IPS-15b (cell line): ENCODE measurements around the gene IFI27L1.
"Not testable (repeated sequence)": the region's sequence is repeated elsewhere in the genome, so short reads cannot be mapped to it uniquely, and the experiment has no call there.

ENCODE experiments used
- H3K27me3 ChIP-seq: one replicate; pipeline ENCODE4 v1.6.1; 2013; ENCODE audit warnings: low read length; ENCODE audit not compliant: control insufficient read depth, insufficient read depth
- H3K36me3 ChIP-seq: one replicate; pipeline ENCODE4 v1.6.1; 2013; ENCODE audit warnings: low read length; ENCODE audit not compliant: control insufficient read depth, insufficient read depth
- H3K4me1 ChIP-seq: one replicate; pipeline ENCODE4 v1.6.1; 2013; ENCODE audit warnings: mild to moderate bottlenecking, low read length; ENCODE audit not compliant: control insufficient read depth, insufficient read depth
- H3K4me3 ChIP-seq: one replicate; pipeline ENCODE4 v1.5.1; 2013; ENCODE audit warnings: low read depth, low read length
- H3K9ac ChIP-seq: one replicate; pipeline ENCODE4 v1.6.1; 2013; ENCODE audit warnings: low read depth, mild to moderate bottlenecking, low read length
- H3K9me3 ChIP-seq: one replicate; pipeline ENCODE4 v1.6.1; 2013; ENCODE audit warnings: mild to moderate bottlenecking, low read length; ENCODE audit not compliant: control insufficient read depth, insufficient read depth

IFI27L1 gene

DNA sequence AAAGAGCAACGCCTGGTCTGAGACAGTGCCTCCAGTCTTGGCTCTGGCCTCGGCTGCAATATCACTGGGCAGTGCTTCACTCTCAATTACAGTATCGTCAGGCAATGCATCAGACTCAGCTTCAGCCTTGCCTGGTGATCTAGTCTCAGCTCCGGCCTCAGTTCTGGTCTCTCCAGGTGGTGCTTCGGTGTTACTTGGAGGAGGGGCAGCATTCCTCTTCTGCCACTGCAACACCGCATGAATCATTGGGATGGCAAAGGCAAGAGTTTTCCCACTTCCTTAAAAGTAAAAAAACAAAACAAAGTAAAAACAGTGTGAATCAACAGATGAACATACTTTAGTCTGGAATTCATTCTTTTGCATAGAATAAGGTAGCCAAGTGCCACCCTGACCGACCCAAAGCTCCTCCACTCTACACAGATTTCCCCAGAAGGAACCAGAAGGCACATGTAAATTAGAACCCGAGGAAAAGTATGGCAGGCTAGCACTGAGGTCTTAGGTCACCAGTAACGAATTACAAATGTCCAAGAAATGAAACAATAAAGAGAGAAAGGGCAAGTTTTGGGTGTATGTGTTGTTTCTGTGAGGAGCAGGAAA lies 18.7 kb upstream of the IFI27L1 start:
- Histone ChIP-seq H3K36me3 (peaks cover 24% of the 10 kb centered on the region), H3K4me3 (no peak overlapping the region), H3K4me1 (peaks cover 12% of the 10 kb centered on the region), H3K9me3 (no peaks in the 10 kb centered on the region), H3K27me3 (no peaks in the 10 kb centered on the region), H3K9ac (no peak overlapping the region)

DNA sequence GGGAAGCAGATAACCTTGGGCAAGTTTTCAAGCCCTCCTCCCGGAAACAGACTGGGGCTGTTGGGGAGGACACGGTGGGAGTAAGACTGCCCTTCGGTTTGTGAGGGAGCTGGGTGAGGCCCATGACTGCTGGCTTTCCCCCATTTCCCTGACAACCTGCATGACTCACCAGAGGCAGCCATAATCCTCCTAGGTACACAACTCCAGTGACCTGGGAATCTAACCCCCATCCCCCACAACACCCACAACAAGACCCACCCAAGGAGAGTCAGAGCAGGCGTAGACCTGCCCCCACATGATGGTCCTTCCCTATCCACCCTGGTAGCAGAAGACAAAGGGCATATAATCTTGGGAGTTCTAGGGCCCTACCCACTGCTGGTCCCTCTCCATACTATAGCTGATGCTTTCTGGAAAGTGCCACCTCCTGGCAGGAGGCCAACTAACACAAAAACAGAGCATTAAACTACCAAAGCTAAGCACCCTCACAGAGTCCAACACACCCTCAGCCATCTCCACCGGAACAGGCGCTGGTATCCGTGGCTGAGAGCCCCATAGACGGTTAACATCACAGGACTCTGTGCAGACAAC lies 14.9 kb upstream of the IFI27L1 start:
- H3K4me3 ChIP-seq: no peak overlapping the region
- H3K36me3 ChIP-seq: peaks cover 2% of the 10 kb centered on the region
- H3K4me1 ChIP-seq: peaks cover 12% of the 10 kb centered on the region
- H3K9me3 ChIP-seq: no peaks in the 10 kb centered on the region
- no peak overlapping the region for H3K9ac ChIP-seq
- no peaks in the 10 kb centered on the region for H3K27me3 ChIP-seq

DNA sequence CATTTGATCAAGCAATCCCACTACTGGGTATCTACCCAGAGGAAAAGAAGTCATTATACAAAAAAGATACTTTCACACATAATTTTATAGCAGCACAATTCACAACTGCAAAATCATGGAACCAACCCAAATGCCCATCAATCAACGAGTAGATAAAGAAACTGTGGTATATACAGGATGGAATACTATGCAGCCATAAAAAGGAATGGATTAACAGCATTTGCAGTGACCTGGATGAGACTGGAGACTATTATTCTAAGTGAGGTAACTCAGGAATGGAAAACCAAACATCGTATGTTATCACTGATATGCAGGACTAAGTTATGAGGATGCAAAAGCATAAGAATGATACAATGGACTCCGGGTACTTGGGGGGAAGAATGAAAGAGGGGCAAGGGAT lies 9.0 kb upstream of the IFI27L1 start:
- H3K9ac ChIP-seq, H3K27me3 ChIP-seq, H3K4me3 ChIP-seq, H3K9me3 ChIP-seq, H3K36me3 ChIP-seq, H3K4me1 ChIP-seq: not testable (repeated sequence)

DNA sequence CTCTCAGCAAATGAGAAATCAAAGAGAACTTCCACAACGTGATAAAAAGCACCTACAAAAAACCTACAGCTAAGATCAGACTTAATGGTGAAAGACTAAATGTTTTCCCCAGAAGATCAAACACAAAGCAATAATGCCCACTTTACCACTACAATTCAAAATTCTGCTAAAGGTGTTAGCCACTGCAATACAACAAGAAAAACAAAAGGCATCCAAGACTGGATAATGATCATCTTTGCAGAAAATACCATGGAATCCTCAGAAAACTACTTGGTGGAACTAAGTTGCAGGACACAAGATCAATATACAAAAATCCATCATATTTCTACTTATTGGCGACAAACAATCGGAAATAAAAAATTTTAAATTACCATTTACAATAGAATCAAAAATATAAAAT lies 6.6 kb upstream of the IFI27L1 start:
- Histone ChIP-seq H3K36me3 (peaks cover 12% of the 10 kb centered on the region), H3K4me1 (peaks cover 3% of the 10 kb centered on the region), H3K9me3 (no peaks in the 10 kb centered on the region), H3K9ac (no peak overlapping the region), H3K27me3 (no peaks in the 10 kb centered on the region), H3K4me3 (no peak overlapping the region)

DNA sequence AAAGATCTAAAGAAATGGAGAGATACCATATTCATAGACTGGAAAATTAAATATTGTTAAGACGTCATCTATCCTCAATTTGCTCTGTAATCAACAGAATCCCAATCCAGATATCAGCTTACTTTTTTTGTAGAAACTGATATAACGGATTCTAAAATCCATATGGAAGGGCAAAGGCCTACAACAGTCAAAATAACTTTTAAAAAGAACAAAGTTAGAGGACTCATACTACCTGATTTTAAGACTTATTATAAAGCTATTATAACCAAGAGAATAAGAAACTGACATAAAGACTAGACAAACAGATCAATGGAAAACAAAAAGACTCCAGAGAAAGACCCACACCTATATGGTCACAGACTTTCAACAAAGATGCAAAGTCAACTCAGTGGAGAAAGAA lies 6.1 kb upstream of the IFI27L1 start:
- peaks cover 12% of the 10 kb centered on the region for H3K36me3 ChIP-seq
- H3K27me3 ChIP-seq: no peaks in the 10 kb centered on the region
- H3K9ac ChIP-seq: no peak overlapping the region
- H3K9me3 ChIP-seq: no peaks in the 10 kb centered on the region
- peaks cover 8% of the 10 kb centered on the region for H3K4me1 ChIP-seq
- no peak overlapping the region for H3K4me3 ChIP-seq

DNA sequence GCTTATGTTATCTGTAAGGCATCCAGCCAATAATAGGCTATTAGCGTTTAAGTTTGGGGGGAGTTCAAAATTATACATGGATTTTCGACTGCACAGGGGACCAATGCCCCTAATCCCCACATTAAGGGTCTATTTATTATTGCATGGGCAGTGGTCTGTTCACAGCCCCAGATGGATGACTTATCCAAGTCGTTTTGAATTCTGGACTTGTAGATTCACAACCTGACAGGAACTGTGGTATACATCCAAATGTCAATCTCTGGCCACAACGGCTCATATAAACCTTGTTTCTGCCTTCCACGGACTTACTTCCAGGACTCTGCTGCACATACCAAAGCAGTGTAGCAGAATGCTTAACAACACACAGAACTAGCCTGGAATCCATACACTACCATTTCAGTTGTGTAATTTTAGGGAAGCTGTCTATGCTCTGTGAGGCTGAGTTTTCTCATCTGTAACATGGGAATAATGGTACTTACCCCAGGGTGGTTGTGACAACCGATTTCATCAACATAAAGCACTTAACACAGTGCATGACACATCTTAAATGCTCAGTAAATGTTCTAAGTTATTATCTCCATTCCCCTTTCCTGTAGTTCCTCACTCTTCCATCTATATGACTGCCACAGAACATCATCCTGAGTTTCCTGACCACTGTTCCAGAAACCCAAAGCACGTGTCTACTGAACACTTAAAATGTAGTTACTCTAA lies 3.8 kb upstream of the IFI27L1 start:
- Histone ChIP-seq H3K4me1 (peaks cover 10% of the 10 kb centered on the region), H3K4me3 (peak overlapping the region; percentile 1), H3K9ac (no peak overlapping the region), H3K9me3 (no peaks in the 10 kb centered on the region), H3K36me3 (peaks cover 12% of the 10 kb centered on the region), H3K27me3 (no peaks in the 10 kb centered on the region)

DNA sequence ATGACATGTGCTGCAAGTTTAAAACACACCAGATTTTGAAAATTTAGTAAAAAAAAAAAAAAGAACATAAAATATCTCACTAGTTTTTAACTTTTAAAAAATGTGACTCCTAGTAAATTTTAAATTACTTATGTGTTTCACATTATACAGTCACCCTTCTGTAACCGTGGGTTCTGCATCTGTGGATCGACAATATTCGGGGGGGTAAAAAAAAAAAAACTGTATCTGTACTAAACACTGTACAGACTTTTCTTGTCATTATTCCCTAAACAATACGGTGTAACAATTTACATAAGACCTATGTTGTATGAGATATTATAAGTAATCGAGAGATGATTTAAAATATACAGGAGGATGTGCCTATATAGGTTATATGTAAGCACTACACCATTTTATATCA lies 3.3 kb upstream of the IFI27L1 start:
- no peaks in the 10 kb centered on the region for H3K9me3 ChIP-seq
- H3K4me3 ChIP-seq: no peak overlapping the region

DNA sequence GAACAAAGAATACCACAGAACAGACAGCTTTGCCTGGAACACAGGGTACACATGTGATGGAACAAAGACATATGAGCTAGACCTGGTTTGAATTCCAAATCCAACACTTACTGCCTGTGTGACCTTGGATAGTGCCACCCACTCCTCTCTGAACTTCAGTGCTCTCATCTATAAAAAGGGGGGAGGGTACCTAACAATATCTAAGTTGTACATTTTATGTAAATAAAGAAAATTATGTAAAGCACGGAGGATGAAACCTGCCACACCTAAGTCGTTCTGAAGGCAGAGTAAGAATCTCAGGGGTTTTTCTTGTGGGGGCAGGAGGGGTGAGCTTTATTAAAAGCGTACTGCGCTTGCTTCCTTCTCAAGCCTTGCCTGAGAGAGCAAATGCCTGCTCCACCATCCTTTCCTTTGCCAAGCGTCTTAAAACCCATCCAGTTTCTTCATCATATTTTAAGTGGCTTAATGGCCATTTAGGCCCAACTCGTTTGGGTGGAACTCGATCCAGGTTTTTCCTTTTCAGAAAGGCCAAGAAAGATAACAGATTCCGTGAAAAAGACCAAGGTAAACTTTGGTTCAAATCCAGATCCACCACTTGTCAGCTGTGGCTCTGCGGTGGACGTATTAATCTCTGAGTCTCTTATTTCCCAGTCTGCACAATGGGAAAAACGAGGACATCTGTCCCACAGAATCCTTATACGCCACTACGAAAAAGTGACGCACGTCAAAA lies 1.1 kb upstream of the IFI27L1 start:
- H3K4me1 ChIP-seq: peaks cover 10% of the 10 kb centered on the region

More for the DNA sequence above, 3.3 kb upstream of the IFI27L1 start:
- Histone ChIP-seq H3K36me3 (peaks cover 12% of the 10 kb centered on the region), H3K27me3 (no peaks in the 10 kb centered on the region), H3K4me1 (peaks cover 10% of the 10 kb centered on the region), H3K9ac (no peak overlapping the region)

DNA sequence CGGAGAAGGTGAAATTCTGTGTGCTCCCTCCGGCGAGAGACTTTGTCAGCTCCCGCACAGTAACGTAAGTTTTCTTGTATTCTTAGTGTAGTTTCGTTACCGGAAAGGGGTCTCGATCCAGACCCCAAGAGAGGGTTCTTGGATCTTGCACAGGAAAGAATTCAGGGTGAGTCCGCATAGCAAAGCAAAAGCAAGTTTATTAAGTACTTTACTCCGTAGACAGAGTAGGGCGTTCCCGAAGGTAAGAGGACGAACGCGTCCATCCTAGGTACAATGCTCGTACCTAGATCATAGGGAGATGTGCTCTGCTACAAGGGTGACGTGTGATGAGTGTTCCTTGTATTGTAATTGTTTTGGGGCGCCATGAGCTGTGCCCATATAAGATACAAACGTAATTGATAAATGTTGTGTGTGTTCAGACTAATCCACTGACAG lies 293 bp downstream of the IFI27L1 start:
- H3K9me3 ChIP-seq: no peaks in the 10 kb centered on the region
- peak overlapping the region; percentile 13 for H3K9ac ChIP-seq
- H3K27me3 ChIP-seq: no peaks in the 10 kb centered on the region
- H3K4me1 ChIP-seq: peaks cover 10% of the 10 kb centered on the region
- H3K4me3 ChIP-seq: peak overlapping the region; percentile 61
- peaks cover 12% of the 10 kb centered on the region for H3K36me3 ChIP-seq

More for the DNA sequence above, 1.1 kb upstream of the IFI27L1 start:
- peaks cover 12% of the 10 kb centered on the region for H3K36me3 ChIP-seq
- H3K9me3 ChIP-seq: no peaks in the 10 kb centered on the region
- H3K4me3 ChIP-seq: peak overlapping the region; percentile 61
- H3K9ac ChIP-seq: peak overlapping the region; percentile 86
- H3K27me3 ChIP-seq: no peaks in the 10 kb centered on the region

DNA sequence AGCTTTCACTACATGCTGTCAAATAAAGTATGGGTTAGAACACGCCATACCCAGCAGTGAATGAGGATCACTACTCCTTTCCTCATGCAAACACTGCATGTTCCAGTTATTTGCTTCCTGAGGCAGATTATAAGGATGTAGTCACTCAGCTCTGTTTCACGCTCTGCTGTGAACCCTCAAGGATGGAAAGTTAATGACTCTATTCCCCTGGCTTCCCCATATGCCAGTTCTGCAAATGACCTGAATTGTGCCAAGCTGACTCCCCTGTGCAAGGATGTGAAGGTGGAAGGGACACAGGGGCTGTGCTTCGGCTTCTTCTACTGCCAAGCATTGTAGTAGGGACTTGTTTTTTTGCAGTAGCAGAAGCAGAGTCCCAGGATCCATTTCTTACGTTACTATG lies 6.8 kb downstream of the IFI27L1 start:
- Histone ChIP-seq H3K9ac (no peak overlapping the region), H3K4me3 (no peak overlapping the region), H3K36me3 (no peaks in the 10 kb centered on the region), H3K9me3 (no peaks in the 10 kb centered on the region), H3K4me1 (no peaks in the 10 kb centered on the region), H3K27me3 (no peaks in the 10 kb centered on the region)

DNA sequence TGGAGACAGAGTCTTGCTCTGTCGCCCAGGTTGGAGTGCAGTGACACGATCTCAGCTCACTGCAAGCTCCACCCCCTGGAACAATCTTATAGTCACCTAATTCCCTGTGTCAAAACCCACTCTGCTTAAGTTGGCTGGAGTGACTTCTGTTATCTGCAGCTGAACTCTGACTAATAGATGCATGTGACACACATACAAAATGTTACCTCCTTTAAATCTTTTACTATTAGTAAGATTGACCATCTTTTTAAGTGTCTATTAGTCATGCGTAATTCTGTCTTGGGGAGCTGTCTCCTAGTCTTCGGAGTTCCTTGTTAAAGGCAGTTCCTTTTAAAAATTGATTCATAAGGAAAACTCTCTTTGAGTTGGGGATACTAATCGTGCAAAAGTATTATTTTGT lies 7.4 kb downstream of the IFI27L1 start:
- no peak overlapping the region for H3K9ac ChIP-seq
- no peaks in the 10 kb centered on the region for H3K4me1 ChIP-seq
- H3K36me3 ChIP-seq: no peaks in the 10 kb centered on the region
- no peak overlapping the region for H3K4me3 ChIP-seq
- no peaks in the 10 kb centered on the region for H3K9me3 ChIP-seq
- no peaks in the 10 kb centered on the region for H3K27me3 ChIP-seq
